SW480 (cell line): Measurements from ENCODE around the gene SGMS1.

ENCODE experiments used
- DNase-seq: peaks from one replicate; pipeline ENCODE4 v3.0.0-alpha.2; 2016; ENCODE audit warnings: low spot score

The SGMS1 gene

GRCh38 chr10:50610368-50610767 is 13.4 kb downstream of the SGMS1 start:
- no peak for DNase-seq

- no peak for DNase-seq
Measured at GRCh38 chr10:50607356-50607925, 16.3 kb downstream of the SGMS1 start.

GRCh38 chr10:50605951-50606270 is 17.8 kb downstream of the SGMS1 start:
- no peak for DNase-seq

- DNase-seq = peak; percentile 30
Measured at GRCh38 chr10:50605269-50605950, 18.3 kb downstream of the SGMS1 start.

GRCh38 chr10:50604809-50605208 is 18.9 kb downstream of the SGMS1 start:
- peak; percentile 5 for DNase-seq

- DNase-seq = no peak
Measured at GRCh38 chr10:50604049-50604640, 19.6 kb downstream of the SGMS1 start.

- no peak for DNase-seq
Measured at GRCh38 chr10:50603151-50603850, 20.5 kb downstream of the SGMS1 start.

GRCh38 chr10:50601974-50602373 is 21.8 kb downstream of the SGMS1 start:
- no peak for DNase-seq

- peak; percentile 14 for DNase-seq
Measured at GRCh38 chr10:50600831-50601477, 22.8 kb downstream of the SGMS1 start.

GRCh38 chr10:50600286-50600685 is 23.5 kb downstream of the SGMS1 start:
- DNase-seq = no peak

GRCh38 chr10:50596897-50597296 is 26.9 kb downstream of the SGMS1 start:
- DNase-seq = no peak

- DNase-seq = no peak
Measured at GRCh38 chr10:50596456-50596855, 27.3 kb downstream of the SGMS1 start.

GRCh38 chr10:50595785-50596184 is 28.0 kb downstream of the SGMS1 start:
- DNase-seq = no peak

GRCh38 chr10:50593523-50594376 is 30.0 kb downstream of the SGMS1 start:
- no peak for DNase-seq

- DNase-seq = no peak
Measured at GRCh38 chr10:50592961-50593418, 30.8 kb downstream of the SGMS1 start.

GRCh38 chr10:50590935-50591334 is 32.8 kb downstream of the SGMS1 start:
- DNase-seq = no peak

- DNase-seq = no peak
Measured at GRCh38 chr10:50586740-50587088, 37.0 kb downstream of the SGMS1 start.

- DNase-seq = peak; percentile 36
Measured at GRCh38 chr10:50585921-50586739, 37.6 kb downstream of the SGMS1 start.

- DNase-seq = no peak
Measured at GRCh38 chr10:50582766-50583762, 40.7 kb downstream of the SGMS1 start.

- no peak for DNase-seq
Measured at GRCh38 chr10:50582046-50582445, 41.7 kb downstream of the SGMS1 start.
